Activated CD4-positive, CD25-positive, alpha-beta regulatory T cell treated with anti-CD3 and anti-CD28 coated beads, Interleukin-2, amount 50 U/mL, for 72 hours (primary cell): ENCODE results near the gene PRKAG2.
A peak's percentile ranks its signal among the peaks of the same experiment; 100 is the strongest.
"Not testable (repeated sequence)": the region's sequence is repeated elsewhere in the genome, so short reads cannot be mapped to it uniquely, and the experiment has no call there.

ENCODE experiments used
- DNase-seq: peaks from one replicate; pipeline ENCODE4 v3.0.0; 2021

The PRKAG2 gene

GRCh38 chr7:151797667-151798307, 79.1 kb downstream of the PRKAG2 start:
- DNase-seq, result not testable (repeated sequence)

- no peak for DNase-seq
Observed at GRCh38 chr7:151796871-151797537, 79.9 kb downstream of the PRKAG2 start.

- no peak for DNase-seq
Observed at GRCh38 chr7:151796091-151796870, 80.6 kb downstream of the PRKAG2 start.

GRCh38 chr7:151795168-151795811, 81.6 kb downstream of the PRKAG2 start:
- peak; percentile 68 for DNase-seq

DNA sequence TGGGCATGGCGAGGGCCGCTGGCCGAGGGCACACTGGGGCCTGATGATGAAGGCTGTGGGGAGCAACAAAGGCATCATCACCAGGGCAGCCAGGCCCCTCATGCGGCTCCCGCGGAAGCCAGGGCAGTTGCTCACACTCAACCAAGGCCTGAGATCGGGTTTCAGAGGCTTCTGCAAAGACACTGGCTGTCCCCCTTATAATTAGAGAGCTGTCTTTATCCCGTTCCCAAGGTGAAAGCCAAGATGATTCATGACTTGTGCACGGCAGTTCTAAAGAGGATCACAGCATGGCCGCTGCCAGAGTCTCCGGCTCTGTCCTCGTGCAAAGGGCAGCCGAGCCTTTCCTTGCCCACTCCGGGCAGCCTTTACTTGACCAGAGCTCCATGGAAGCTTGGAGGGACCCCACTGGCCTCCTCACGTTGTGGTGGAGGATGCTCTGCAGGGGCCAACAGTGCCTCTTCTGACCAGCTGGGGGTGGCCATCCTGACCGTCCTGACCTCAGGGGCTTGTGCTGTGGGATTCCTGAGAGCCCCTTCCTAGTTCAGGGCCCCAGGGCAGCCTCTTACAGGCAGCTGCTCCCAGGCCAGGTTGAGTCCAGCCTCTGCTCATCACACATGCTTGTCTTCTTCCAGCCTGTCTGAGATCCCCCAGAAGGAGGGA, 82.3 kb downstream of the PRKAG2 start:
- no peak for DNase-seq

- no peak for DNase-seq
Observed at GRCh38 chr7:151793991-151794507, 82.9 kb downstream of the PRKAG2 start.

GRCh38 chr7:151793531-151793951, 83.4 kb downstream of the PRKAG2 start:
- DNase-seq, result no peak

DNA sequence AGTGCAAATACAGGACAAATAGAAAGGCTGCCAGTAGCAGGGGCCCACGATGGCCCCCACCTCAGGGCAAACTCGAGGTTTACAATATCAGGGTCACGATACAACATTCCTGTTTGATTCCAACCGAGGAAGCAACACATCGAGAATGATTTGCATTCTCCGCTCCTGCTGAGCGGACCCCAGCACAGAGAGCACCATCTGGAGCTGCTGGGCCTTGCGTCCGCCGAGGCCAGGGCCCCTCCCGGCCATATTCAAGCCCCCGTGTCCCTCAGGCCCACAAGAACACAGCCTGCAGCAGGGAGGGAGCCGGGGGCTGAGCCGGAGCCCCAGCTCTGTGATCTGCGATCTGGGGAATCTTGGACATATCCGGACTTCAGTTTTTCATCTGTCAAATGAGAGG, 84.3 kb downstream of the PRKAG2 start:
- no peak for DNase-seq

- DNase-seq, result no peak
Observed at GRCh38 chr7:151792086-151792485, 84.8 kb downstream of the PRKAG2 start.

DNA sequence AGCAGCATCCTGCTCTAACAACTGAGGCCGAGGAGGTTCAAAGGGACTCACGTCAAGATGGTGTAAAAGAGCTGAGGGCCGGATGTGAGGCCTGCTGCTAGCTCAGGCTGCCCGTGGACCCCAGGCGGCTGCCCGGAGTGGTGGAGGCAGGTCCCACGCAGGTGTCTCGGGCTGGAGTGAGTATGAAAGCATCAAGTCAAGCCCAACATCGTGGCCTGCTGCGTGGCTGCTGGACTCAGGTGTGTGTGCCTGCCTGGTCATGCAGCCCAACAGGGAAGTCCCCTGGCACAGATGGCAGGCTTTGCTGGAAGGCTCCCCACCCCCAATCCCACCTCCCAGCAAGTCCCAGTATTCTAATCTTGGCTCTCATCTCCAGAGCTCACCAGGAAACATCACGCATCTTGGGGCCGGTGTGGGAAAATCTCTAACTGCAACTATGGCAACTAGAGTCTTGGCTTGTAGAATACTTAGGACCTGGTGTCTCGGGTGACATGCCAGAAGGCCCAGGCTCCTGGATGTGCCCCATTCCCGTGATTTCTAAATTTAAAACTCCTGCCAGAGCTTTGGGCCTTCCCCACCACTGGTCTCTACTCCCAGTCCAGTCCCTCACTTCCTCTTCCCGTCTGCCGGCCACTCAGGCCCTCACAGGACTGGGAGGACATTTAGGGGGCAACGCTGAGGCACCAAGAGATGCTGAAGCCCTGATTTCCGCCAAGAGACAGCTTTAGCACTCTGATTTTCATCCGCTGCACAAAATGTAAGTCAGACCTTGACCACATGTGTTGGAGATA, 85.9 kb downstream of the PRKAG2 start:
- DNase-seq, result no peak

- no peak for DNase-seq
Observed at GRCh38 chr7:151790095-151790829, 86.7 kb downstream of the PRKAG2 start.

GRCh38 chr7:151789380-151789947, 87.5 kb downstream of the PRKAG2 start:
- no peak for DNase-seq

GRCh38 chr7:151787348-151787747, 89.6 kb downstream of the PRKAG2 start:
- DNase-seq, result no peak

- DNase-seq, result no peak
Observed at GRCh38 chr7:151786936-151787335, 90.0 kb downstream of the PRKAG2 start.

DNA sequence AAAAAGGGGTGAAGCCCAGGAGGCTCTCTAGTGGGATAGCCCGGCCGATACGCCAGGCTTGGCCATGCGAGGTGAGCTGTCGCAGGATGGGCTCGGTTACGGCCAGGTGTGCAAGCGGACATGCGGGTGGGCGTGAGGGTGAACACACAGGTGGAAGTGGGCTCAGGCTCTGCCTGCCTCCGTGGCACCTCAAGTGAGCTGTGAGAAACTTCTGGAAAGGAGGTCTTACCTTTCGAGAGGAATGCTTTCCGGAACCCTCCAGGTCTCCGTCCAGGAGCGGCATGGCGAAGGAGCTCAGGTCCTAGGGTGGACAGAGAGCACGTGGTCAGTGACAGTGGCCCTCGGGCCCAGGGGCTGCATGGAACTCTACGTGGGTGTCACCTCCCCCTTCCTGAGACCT, 90.7 kb downstream of the PRKAG2 start:
- DNase-seq, result no peak

- no peak for DNase-seq
Observed at GRCh38 chr7:151785681-151785965, 91.3 kb downstream of the PRKAG2 start.

DNA sequence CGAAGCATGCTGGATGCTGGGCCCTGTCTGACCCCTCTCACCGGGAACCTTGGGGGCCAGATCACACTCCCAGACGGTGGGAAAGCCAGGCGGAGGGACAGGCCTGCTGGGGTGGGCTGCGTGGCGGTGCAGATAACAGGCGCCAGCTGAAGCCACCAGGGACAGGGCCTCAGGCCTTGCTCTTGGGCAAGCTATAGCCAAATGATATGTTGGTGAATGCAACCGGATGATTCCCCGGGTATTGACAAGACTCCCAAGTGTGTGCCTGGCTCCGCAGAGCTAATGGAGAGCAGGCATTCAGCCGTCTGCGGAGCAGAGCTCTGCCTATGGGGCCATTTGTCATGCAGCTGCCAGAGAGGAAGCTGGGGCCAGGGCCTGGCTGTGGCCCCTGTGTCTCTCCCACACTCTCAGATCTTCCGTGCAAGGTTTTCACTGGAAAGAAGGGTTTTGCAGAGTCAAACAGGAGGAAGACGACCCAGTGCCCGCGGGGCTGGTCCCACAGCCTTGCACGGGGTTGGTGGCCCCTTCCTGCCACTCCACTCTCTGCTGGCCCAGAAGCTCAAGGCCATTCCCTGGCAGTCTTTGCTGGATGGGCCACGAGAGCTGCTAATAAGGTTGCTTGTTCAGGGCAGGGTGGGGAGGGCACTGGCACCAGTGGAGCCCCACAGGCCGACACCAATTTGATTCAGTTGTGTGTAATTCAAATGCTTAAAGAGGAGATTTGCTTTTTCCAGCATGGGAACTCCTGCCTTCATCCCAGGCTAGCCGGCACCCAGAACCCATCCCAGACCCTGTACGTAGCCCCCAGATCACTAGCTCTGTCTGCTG, 91.8 kb downstream of the PRKAG2 start:
- DNase-seq, result no peak

DNA sequence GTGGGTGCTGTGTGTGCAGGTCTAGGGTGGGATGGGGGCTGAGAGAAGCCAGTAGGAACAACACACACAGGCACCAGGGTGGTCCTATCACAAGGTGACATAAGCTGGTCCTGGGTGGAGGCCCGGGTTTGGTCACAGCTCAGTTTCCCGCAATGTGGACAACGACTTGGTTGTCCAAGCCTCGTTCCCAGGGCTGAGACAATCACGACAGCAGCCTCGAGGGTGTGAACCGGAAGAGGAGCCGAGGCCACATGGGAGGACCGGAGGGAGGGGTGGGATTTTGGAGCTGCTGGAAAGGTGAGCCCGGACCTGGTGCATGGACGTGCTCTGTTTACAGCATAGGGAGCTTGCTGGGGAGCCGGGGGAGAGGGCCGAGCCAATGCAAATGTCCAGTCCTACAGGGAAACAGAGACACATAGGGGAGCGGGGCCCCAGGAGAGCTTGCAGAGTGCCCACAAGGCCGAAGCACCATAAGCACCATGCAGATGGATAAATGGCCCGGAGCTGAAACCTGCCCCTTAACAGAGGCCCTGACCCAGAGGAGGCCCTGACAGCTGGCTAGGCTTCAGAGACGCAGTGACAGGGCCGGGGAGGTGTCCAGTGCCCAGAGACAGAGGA, 92.8 kb downstream of the PRKAG2 start:
- DNase-seq, result no peak
